HEK293T (cell line): ENCODE results near the gene GPX4.

Experiments
- CTCF ChIA-PET: fragments of 350-600 bp; formaldehyde crosslinking; extraction: SDS; loops from one replicate; lab custom pipeline; 2021; ENCODE audit warnings: antibody characterized with exemption, inconsistent platforms; lab: Yijun Ruan, JAX
- POLR2A ChIA-PET: fragments of 350-600 bp; formaldehyde crosslinking; extraction: SDS; loops from one replicate; lab custom pipeline; 2020; ENCODE audit warnings: antibody characterized with exemption, inconsistent platforms; lab: Yijun Ruan, JAX
- DNase-seq: peaks from one replicate; pipeline ENCODE4 v3.0.0; 2012; ENCODE audit warnings: mixed read lengths; ENCODE audit errors: extremely low spot score
- ARNT ChIP-seq: fragments of 450-650 bp; IDR thresholded peaks from 2 replicates; pipeline ENCODE4 v1.6.1; 2017; ENCODE audit warnings: mild to moderate bottlenecking
- BHLHE40 ChIP-seq: fragments of 450-650 bp; IDR thresholded peaks from 2 replicates; pipeline ENCODE4 v1.6.1; 2016; ENCODE audit warnings: mild to moderate bottlenecking, moderate library complexity, borderline replicate concordance
- CTBP1 ChIP-seq: fragments of 450-650 bp; IDR thresholded peaks from 2 replicates; pipeline ENCODE4 v1.6.1; 2016; ENCODE audit warnings: borderline replicate concordance
- ELF4 ChIP-seq: fragments of 450-650 bp; IDR thresholded peaks from 2 replicates; pipeline ENCODE4 v1.6.1; 2017; ENCODE audit warnings: antibody characterized with exemption
- FOXA1 ChIP-seq: fragments of 450-650 bp; IDR thresholded peaks from 2 replicates; pipeline ENCODE4 v1.6.1; 2016; ENCODE audit warnings: mild to moderate bottlenecking
- FOXK2 ChIP-seq: fragments of 450-650 bp; IDR thresholded peaks from 2 replicates; pipeline ENCODE4 v1.6.1; 2016; ENCODE audit warnings: mild to moderate bottlenecking
- FOXM1 ChIP-seq: fragments of 450-650 bp; IDR thresholded peaks from 2 replicates; pipeline ENCODE4 v1.6.1; 2017; ENCODE audit warnings: mild to moderate bottlenecking, borderline replicate concordance
- HDGF ChIP-seq: fragments of 450-650 bp; IDR thresholded peaks from 2 replicates; pipeline ENCODE4 v1.6.1; 2017; ENCODE audit warnings: antibody characterized with exemption, borderline replicate concordance
- L3MBTL2 ChIP-seq: fragments of 450-650 bp; conservative IDR thresholded peaks from 2 replicates; pipeline ENCODE4 v1.6.1; 2016; ENCODE audit warnings: mild to moderate bottlenecking
- LEF1 ChIP-seq: fragments of 450-650 bp; IDR thresholded peaks from 2 replicates; pipeline ENCODE4 v1.6.1; 2017; ENCODE audit warnings: mild to moderate bottlenecking, borderline replicate concordance
- NFRKB ChIP-seq: fragments of 450-650 bp; IDR thresholded peaks from 2 replicates; pipeline ENCODE4 v1.6.1; 2016; ENCODE audit warnings: mild to moderate bottlenecking, moderate library complexity
- SP1 ChIP-seq: fragments of 450-650 bp; IDR thresholded peaks from 2 replicates; pipeline ENCODE4 v1.6.1; 2017
- SUZ12 ChIP-seq: fragments of 450-650 bp; IDR thresholded peaks from 2 replicates; pipeline ENCODE4 v1.6.1; 2016; ENCODE audit warnings: mild to moderate bottlenecking
- TARDBP ChIP-seq: fragments of 450-650 bp; IDR thresholded peaks from 2 replicates; pipeline ENCODE4 v1.6.1; 2016
- ZNF384 ChIP-seq: fragments of 450-650 bp; IDR thresholded peaks from 2 replicates; pipeline ENCODE4 v1.6.1; 2016
- TF ChIP-seq, protein P1 (sequence below): fragments of 450-650 bp; IDR thresholded peaks from 2 replicates; pipeline ENCODE4 v1.6.1; 2016

The GPX4 gene

DNA sequence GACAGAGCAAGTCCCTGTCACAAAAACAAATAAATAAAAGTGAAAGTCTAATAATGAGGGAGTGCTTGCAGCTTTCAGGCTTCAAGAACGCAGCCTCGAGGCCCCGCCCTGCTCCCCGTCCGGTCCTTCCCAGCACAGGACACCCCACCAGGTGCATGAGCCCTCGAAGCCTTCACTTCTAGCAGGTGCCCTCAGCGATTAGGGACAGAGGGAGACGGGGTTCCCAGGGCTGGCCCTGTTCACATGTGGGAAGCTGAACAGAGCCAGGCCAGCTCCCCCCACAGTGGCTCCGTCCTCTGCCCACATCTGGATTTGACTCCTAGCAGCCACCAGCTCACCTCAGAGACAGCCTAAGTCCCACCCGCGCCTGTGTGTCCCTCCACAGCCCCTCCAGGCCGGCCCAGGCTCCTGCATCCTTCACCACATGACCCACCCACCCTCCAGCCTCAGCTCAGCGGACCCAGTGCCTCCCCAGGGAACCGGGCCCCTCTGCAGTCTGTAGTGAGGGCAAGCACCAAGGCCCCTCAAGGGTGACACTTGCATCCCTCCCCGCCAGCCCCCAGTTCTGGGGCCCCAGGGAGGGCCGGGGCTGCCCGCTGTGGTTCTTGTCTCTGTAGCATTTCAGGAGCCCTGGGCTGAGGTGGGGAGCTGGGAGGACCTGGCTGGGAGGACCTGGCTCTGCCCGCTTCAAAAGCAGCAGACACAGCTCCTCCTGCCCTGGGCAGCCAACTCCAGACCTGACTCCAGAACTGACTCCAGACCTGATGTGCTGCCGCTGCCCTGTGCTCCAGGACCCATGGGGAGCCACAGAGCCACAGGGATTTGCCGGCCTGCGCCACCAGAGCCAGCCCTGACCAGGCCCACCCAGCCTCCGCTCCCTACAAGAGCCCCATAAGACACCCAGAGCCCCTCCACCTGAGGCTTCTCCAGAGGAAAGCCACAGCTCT is 27.2 kb downstream of the GPX4 start:
- no peak for DNase-seq
- no peak for TF ChIP-seq FOXA1
- CTCF ChIA-PET: no interaction called here
- POLR2A ChIA-PET: interaction anchor here (0.5 to 1.2 kb wide), 2 partner anchors 138 to 456 kb away, joined by 3 to 4 read pairs; partner anchors contain the start of gene CIRBP

DNA sequence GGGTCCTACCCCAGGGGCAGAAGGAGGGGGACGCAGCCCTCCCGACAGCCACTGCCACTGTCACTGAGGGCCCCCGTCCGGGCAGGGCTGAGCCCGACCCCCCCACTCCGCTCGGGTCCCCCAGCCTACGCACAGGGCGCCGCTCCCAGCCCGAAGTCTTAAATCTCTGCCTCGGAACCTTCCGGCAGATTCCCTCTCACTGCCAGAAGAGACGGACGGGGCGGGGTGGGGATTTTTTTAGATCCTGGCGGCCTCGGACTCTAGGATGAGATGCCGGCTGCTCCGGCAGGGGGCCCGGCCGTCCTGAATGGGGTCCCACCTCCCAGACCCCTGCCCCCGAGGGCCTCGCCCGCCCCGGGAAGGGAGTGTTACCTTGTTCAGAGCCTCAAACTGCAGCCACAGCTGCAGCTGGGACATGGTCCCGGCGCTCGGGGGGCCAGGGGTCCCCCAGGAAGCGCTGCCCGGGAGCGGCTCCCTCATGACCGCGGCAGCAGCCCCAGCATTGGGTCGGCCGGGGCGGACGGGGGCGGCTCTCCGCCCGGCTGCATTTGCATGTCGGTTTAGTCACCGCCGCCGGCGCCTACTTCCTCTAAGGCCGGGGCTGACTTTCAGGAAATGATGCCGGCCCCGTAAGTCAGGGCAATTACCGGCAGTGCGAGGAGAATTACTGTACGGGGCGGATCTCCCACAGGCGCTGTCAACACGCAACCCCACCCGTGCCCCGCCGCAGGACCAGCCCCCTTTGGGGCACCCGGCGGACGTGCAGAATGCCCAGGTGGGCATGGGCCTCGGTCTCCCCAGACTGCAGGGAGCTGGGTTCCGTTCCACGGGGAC is 28.1 kb downstream of the GPX4 start:
- DNase-seq: no peak
- ChIA-PET POLR2A (no interaction called here), CTCF (no interaction called here)
- TF ChIP-seq ARNT (no peak), ZNF384 (no peak), L3MBTL2 (no peak), FOXM1 (no peak), FOXK2 (no peak), CTBP1 (no peak), SP1 (no peak), NFRKB (no peak)
- TF ChIP-seq, protein P1, sequence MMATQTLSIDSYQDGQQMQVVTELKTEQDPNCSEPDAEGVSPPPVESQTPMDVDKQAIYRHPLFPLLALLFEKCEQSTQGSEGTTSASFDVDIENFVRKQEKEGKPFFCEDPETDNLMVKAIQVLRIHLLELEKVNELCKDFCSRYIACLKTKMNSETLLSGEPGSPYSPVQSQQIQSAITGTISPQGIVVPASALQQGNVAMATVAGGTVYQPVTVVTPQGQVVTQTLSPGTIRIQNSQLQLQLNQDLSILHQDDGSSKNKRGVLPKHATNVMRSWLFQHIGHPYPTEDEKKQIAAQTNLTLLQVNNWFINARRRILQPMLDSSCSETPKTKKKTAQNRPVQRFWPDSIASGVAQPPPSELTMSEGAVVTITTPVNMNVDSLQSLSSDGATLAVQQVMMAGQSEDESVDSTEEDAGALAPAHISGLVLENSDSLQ: no peak

DNA sequence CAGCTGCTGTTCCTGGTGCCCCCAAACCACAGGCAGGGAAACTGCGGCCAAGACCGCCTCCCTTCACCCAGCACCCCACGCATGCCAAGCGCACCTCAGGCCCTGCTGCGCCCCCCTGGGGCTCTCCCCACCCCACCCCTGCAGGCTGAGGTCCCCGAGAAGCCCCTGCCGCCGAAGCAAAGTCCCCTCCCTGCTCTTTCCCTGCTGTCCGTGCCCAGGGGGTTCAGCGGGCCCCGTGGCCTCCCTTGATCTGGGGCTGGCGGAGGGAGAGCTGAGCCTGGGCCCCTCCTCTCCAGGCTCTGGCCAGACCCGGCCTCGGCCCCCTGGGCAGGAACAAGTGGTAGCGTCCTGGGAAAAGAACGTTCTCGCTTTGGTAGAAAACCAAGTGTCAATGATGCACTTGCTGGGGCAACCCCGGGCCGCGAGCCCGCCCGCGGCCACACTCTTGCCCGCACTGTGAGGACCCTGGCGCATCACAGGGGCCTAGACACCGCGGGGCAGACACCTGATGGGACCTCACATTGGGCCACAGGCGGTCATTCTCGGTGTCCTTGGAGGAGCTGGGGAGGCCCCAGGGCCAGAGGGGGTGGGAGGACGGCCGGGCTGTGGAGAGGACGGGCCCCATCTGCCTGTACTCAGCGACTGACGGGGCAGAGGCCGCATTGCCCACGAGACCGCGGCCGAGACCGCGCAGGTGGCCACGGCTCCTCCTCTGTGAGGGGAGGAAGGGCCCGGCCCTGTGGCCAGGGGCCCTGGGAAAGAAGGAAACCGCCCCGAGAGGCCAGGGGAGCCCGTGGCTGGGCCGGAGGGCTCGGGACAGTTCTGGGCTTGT is 29.0 kb downstream of the GPX4 start:
- TF ChIP-seq L3MBTL2 (no peak), NFRKB (no peak), ELF4 (no peak), FOXA1 (no peak), FOXM1 (no peak), LEF1 (no peak), SP1 (no peak), HDGF (no peak), TARDBP (no peak), BHLHE40 (no peak), CTBP1 (no peak)
- TF ChIP-seq, protein P1: no peak
- ChIA-PET CTCF (no interaction called here), POLR2A (no interaction called here)
- no peak for DNase-seq

DNA sequence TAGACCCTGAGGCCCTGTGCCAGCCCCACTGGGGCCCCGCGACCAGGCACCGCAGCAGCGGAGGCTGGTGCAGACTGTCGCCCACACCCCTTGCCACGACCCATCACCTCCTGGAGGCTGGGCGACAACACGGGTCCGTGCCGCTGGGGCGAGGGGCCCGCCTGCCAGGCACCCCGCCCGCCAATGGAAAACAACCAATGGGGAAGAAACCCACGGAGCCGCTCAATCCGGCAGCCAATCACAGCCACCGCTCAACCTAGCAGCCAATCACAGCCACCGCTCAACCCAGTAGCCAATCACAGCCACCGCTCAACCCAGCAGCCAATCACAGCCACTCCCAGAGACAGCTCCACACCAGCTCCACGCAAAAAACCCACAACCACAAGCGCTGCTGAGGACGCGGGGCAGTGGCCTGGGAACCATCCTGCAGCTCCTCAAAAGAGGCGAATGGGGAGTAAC is 29.7 kb downstream of the GPX4 start:
- TF ChIP-seq ARNT: no peak
- TF ChIP-seq SP1: no peak
- no peak for TF ChIP-seq BHLHE40
- TF ChIP-seq FOXA1: no peak
- TF ChIP-seq HDGF: no peak
- TF ChIP-seq NFRKB: no peak
- no peak for TF ChIP-seq ELF4
- POLR2A ChIA-PET: no interaction called here
- CTCF ChIA-PET: no interaction called here
- DNase-seq: peak; percentile 42

DNA sequence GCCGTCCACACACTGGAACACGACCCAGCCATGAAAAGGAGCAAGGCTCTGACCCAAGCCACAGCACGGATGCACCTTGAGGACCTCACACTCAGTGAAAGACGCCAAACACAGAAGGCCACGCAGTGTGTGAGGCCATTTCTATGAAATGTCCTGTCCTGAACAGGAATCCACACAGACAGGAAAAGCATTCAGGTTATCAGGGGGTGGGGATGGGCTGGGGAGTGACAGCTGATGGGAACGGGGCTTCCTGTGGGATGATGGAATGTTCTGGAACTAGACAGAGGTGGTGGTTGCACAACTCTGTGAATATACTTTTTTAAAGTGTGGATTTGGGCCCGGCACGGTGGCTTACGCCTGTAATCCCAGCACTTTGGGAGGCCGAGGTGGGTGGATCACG is 30.6 kb downstream of the GPX4 start:
- no peak for DNase-seq
- TF ChIP-seq NFRKB (no peak), ARNT (no peak), BHLHE40 (no peak), CTBP1 (no peak), TARDBP (no peak), ELF4 (no peak), FOXA1 (no peak), HDGF (no peak), L3MBTL2 (no peak), FOXK2 (no peak), SUZ12 (no peak)
- TF ChIP-seq, protein P1: no peak
- ChIA-PET CTCF (no interaction called here), POLR2A (no interaction called here)

DNA sequence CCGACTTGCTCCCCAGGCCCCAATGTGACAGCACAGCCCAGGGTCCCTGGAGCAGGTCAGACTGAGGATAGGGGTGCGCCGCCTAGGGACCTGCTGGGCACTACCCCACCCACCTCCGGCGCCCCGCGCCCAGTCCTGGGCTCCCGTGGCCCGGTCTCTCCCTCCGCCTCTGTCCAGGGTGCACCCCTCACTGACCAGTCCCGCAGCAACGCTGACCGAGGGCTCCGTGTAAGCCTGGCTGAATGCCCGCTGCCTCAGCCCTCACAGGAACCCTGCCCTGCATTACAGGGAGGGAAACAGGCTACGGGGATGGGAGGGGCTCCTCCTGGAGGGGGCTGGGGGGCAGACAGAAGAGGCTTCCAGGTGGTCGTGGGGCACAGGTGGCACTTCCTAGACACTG is 31.7 kb downstream of the GPX4 start:
- CTCF ChIA-PET: no interaction called here

More for the DNA sequence above, 31.7 kb downstream of the GPX4 start:
- TF ChIP-seq LEF1 (no peak), FOXK2 (no peak), ZNF384 (no peak), NFRKB (no peak), ELF4 (no peak), FOXM1 (no peak), HDGF (no peak), SUZ12 (no peak), BHLHE40 (no peak), CTBP1 (no peak), SP1 (no peak), L3MBTL2 (no peak), FOXA1 (no peak), ARNT (no peak)
- TF ChIP-seq, protein P1: no peak
- POLR2A ChIA-PET: no interaction called here
- DNase-seq: no peak
